Measurements from ENCODE around the gene RYR3.

DNA sequence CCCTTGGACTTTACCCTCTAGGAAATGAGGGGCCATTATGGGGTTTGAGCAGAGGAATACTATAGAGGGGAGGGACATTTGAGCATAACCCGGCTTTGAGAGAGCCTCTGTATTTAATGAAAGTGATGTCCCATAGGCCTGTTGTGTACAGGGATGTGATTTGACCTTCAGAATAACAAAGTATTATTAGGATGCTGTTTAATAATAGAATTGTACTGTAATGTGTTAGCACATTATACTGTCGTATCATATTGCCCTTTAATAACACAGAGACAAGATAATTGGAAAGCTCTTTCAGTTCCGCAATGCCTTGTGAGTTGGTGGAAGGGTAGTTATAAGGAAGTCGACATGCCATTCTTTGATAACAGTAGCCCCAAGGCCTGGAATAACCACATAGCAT is 328.3 kb downstream of the RYR3 start:
- TF ChIP-seq POLR2A (IDR thresholded peaks at IDR 0.05; ENCODE audit: low read length) (no peak), GATA1 (IDR thresholded peaks at IDR 0.05; ENCODE audit: low read depth, low read length) (no peak)
